T1000 (cell line): Measurements from ENCODE around the gene LRIG1.

Source experiments
- DNase-seq: peaks from one replicate; lab custom pipeline; 2025; ENCODE audit warnings: mixed read lengths; lab: John Stamatoyannopoulos, UW

The LRIG1 gene

GRCh38 chr3:66489115-66489514 is 11.7 kb downstream of the LRIG1 start:
- DNase-seq = no peak

GRCh38 chr3:66488492-66488891 is 12.3 kb downstream of the LRIG1 start:
- no peak for DNase-seq

- no peak for DNase-seq
These were observed 13.4 kb downstream of the LRIG1 start for GRCh38 chr3:66487465-66487864.

- no peak for DNase-seq
These were observed 14.2 kb downstream of the LRIG1 start for GRCh38 chr3:66486646-66487045.

GRCh38 chr3:66486202-66486601 is 14.6 kb downstream of the LRIG1 start:
- DNase-seq = no peak

- no peak for DNase-seq
These were observed 15.4 kb downstream of the LRIG1 start for GRCh38 chr3:66485291-66485968.

GRCh38 chr3:66484106-66484844 is 16.5 kb downstream of the LRIG1 start:
- no peak for DNase-seq

GRCh38 chr3:66483409-66483906 is 17.4 kb downstream of the LRIG1 start:
- DNase-seq = no peak

- no peak for DNase-seq
These were observed 17.8 kb downstream of the LRIG1 start for GRCh38 chr3:66483006-66483405.

GRCh38 chr3:66482018-66482404 is 18.8 kb downstream of the LRIG1 start:
- DNase-seq = no peak

- DNase-seq = no peak
These were observed 19.5 kb downstream of the LRIG1 start for GRCh38 chr3:66481071-66482017.

GRCh38 chr3:66480666-66481065 is 20.2 kb downstream of the LRIG1 start:
- no peak for DNase-seq

GRCh38 chr3:66479532-66479947 is 21.3 kb downstream of the LRIG1 start:
- no peak for DNase-seq

GRCh38 chr3:66478960-66479359 is 21.9 kb downstream of the LRIG1 start:
- no peak for DNase-seq

- DNase-seq = no peak
These were observed 23.0 kb downstream of the LRIG1 start for GRCh38 chr3:66477856-66478255.

- DNase-seq = no peak
These were observed 23.9 kb downstream of the LRIG1 start for GRCh38 chr3:66476852-66477381.

GRCh38 chr3:66475386-66476020 is 25.3 kb downstream of the LRIG1 start:
- no peak for DNase-seq

GRCh38 chr3:66473692-66474091 is 27.1 kb downstream of the LRIG1 start:
- DNase-seq = peak; percentile 47

GRCh38 chr3:66473181-66473580 is 27.6 kb downstream of the LRIG1 start:
- no peak for DNase-seq

GRCh38 chr3:66472313-66473134 is 28.3 kb downstream of the LRIG1 start:
- peak; percentile 22 for DNase-seq
